AG04450 (cell line): Measurements from ENCODE around the gene PRKG1. TPM values are rescaled to one million over a fixed set of nuclear protein-coding genes. Genes with fewer than 3 reads are reported as not detected.

ENCODE experiments used
- CTCF ChIA-PET: fragments of 300-600, 350-600 bp; formaldehyde crosslinking; extraction: SDS; loops from one replicate; lab custom pipeline; 2022; ENCODE audit warnings: antibody characterized with exemption, inconsistent platforms; lab: Charles Lee
- POLR2A ChIA-PET: fragments of 350-600 bp; formaldehyde crosslinking; extraction: SDS; loops from one replicate; lab custom pipeline; 2021; ENCODE audit warnings: antibody characterized with exemption, inconsistent platforms; lab: Yijun Ruan, JAX
- DNase-seq: peaks from one replicate; pipeline ENCODE4 v3.0.0-alpha.2; 2011; ENCODE audit warnings: low read depth, low spot score
- H3K27ac ChIP-seq: one replicate; pipeline ENCODE4 v1.5.1; 2012; ENCODE audit warnings: low read depth, low read length, control low read depth
- H3K27me3 ChIP-seq: one replicate; pipeline ENCODE4 v1.6.0; 2012; ENCODE audit warnings: low read length; ENCODE audit not compliant: control insufficient read depth, insufficient read depth
- H3K4me3 ChIP-seq: 2 replicates; pipeline ENCODE4 v1.5.1; 2011; ENCODE audit warnings: mild to moderate bottlenecking, low read depth, low read length, control low read depth
- H3K9me3 ChIP-seq: 2 replicates; pipeline ENCODE4 v1.5.1; 2012; ENCODE audit warnings: low read length; ENCODE audit not compliant: control insufficient read depth, insufficient read depth
- polyA plus RNA-seq: library from polyadenylated mRNA; depleted of rRNA; stranded (reverse); fragments of >200 nt; gene quantifications from 2 replicates; pipeline ENCODE4 v1.2.3, GENCODE V29; 2011
- TF ChIP-seq, protein P1 (sequence below): IDR thresholded peaks from 2 replicates; pipeline ENCODE4 v1.5.1; 2011; ENCODE audit warnings: low read depth, low read length, control low read depth, inconsistent platforms

PRKG1 gene
- polyA plus RNA-seq, 1 experiment, result 19.0 TPM

DNA sequence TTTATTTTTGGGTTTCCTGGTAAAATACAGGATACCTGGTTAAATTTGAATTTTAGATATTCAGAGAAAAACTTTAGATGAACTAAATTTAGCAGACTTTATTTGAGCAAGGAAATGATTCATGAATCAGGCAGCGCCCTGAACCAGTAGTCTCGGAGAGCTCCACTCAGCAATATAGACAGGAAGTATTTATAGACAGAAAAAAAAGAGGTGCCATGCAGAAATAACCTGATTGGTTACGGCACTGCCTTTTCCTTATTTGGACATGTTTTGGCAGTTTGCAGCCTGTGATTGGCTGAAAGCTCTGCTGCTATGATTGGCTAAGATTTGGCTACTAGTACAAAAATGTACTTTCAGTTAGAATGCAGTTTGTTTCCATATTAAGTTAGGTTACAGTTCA, 1041.5 kb downstream of the PRKG1 start:
- DNase-seq, result no peak
- Histone ChIP-seq H3K27ac (no peak overlapping the region), H3K4me3 (no peak overlapping the region), H3K9me3 (no peaks in the 10 kb centered on the region), H3K27me3 (no peaks in the 10 kb centered on the region)
- TF ChIP-seq, protein P1, sequence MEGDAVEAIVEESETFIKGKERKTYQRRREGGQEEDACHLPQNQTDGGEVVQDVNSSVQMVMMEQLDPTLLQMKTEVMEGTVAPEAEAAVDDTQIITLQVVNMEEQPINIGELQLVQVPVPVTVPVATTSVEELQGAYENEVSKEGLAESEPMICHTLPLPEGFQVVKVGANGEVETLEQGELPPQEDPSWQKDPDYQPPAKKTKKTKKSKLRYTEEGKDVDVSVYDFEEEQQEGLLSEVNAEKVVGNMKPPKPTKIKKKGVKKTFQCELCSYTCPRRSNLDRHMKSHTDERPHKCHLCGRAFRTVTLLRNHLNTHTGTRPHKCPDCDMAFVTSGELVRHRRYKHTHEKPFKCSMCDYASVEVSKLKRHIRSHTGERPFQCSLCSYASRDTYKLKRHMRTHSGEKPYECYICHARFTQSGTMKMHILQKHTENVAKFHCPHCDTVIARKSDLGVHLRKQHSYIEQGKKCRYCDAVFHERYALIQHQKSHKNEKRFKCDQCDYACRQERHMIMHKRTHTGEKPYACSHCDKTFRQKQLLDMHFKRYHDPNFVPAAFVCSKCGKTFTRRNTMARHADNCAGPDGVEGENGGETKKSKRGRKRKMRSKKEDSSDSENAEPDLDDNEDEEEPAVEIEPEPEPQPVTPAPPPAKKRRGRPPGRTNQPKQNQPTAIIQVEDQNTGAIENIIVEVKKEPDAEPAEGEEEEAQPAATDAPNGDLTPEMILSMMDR, result no peak
- CTCF ChIA-PET, result no interaction called here
- POLR2A ChIA-PET, result no interaction called here

DNA sequence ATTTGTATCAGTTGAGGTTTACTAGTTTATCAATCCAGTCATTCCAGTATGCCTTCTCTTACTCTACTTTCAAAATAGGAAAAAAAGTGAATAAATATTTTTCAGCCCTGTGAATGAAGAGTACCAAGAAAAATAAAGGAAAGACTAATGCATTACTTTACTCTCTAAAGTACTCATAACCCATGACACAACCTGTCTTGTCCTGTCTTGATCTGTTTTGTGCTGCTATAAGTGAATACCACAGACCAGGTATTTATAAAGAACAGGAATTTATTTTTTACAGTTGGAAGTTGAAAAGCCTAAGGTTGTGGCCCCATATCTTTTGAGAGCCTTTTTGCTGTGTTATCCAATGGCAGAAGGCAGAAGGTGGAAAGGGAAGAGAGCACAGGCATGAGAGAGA, 1045.2 kb downstream of the PRKG1 start:
- Histone ChIP-seq H3K4me3 (no peak overlapping the region), H3K27ac (no peak overlapping the region), H3K9me3 (no peaks in the 10 kb centered on the region), H3K27me3 (no peaks in the 10 kb centered on the region)
- TF ChIP-seq, protein P1, result no peak
- CTCF ChIA-PET, result no interaction called here
- POLR2A ChIA-PET, result no interaction called here
- DNase-seq, result no peak

DNA sequence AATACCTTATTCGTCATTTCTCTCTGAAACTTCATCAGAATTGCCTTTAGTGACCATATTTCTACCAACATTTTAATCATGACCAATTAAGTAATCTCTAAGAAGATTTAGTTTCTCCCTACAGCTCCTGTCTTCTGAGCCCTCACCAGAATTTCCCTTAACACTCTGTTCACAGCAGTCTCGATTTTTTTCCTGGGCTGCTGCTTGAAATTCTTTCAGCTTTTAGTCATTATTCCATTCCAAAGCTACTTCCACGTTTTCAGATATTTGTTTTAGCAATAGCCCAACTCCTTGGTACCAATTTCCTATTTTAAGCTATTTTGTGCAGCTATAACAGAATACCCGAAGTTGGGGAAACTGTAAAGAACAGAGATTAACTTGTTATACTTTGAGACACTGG, 1047.4 kb downstream of the PRKG1 start:
- no peak for DNase-seq

DNA sequence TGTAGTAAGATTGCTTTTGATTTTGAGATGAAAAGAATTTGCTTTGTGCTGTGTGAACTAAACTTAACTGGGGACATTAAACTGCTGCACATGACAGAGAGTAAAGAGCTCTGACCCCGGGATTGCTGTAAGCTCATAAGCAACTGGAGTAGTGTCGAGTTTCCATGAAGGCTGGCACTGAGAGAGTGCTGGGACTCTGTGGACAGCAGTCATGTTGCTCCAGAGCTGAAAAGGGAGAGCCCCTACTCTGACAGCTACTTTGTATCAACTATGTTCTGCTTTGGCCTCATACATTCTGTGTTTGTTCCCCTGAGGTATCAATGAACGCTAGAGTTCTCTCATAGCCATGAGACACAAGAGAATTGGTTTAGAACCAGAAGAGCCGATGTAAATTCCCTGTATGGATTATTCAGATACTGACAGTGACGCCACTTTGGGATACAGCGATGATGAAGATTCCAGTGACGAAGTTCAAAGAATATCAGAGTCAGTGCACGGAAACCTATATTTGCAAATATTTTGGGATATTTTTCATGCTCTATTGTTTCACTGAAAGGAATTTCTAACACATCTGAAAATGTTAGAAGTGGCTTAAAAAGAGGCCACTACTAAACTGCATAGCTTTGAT, 1053.9 kb downstream of the PRKG1 start:
- ChIA-PET POLR2A (no interaction called here), CTCF (no interaction called here)
- no peaks in the 10 kb centered on the region for H3K27me3 ChIP-seq
- no peaks in the 10 kb centered on the region for H3K9me3 ChIP-seq
- no peak overlapping the region for H3K27ac ChIP-seq
- no peak overlapping the region for H3K4me3 ChIP-seq
- TF ChIP-seq, protein P1, result no peak
- no peak for DNase-seq

More for the DNA sequence above, 1047.4 kb downstream of the PRKG1 start:
- H3K27me3 ChIP-seq, result no peaks in the 10 kb centered on the region
- ChIA-PET CTCF (no interaction called here), POLR2A (no interaction called here)
- TF ChIP-seq, protein P1, result no peak
- no peak overlapping the region for H3K4me3 ChIP-seq
- H3K27ac ChIP-seq, result no peak overlapping the region
- no peaks in the 10 kb centered on the region for H3K9me3 ChIP-seq

DNA sequence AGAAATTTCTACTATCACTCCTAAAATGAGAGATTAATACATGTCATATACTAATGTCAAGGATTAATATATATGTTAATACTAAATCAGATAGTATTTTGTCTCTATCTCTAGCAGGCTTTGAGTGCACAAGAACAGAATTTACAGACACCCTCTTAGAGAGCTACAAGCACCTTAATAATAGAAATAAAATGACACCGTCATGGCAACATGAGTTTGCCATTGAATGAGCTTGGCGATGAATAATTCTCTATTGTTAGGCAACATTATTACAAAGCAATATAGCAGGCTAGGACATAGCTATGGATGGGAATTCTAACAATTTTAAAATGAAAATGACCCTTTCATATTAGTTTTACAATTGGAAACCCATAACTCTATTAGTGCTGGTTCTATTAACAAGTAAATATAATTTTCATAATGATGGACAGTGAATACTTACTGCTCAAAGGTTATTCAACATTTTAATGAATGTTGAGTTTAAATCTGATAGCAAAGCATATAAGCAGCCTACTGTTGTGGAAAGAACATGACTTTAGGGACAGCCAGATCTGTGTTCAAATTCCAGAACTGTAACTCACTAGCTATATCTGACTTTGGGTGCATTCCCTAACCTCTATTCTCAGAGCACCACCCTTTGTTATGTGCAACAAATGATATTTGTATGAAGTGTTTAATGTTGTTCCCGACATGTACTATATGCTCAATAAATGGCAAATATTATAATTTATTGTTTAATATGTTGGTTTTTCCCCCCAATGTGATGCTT, 1055.3 kb downstream of the PRKG1 start:
- ChIA-PET POLR2A (interaction anchor here (0.7 kb wide), 1 partner anchor 515 kb away, joined by 4 read pairs; no protein-coding TSS in a partner anchor), CTCF (no interaction called here)
- no peak for DNase-seq
- Histone ChIP-seq H3K27ac (no peak overlapping the region), H3K27me3 (no peaks in the 10 kb centered on the region), H3K9me3 (no peaks in the 10 kb centered on the region), H3K4me3 (no peak overlapping the region)
- TF ChIP-seq, protein P1, result no peak
